HEK293 (cell line): Measurements from ENCODE around the gene PPP3R2.
A peak's percentile ranks its signal among the peaks of the same experiment; 100 is the strongest.

Experiments used
- CTCF ChIA-PET: fragments of 350-600 bp; formaldehyde crosslinking; extraction: SDS; loops from one replicate; lab custom pipeline; 2021; ENCODE audit warnings: antibody characterized with exemption; lab: Yijun Ruan, JAX
- POLR2A ChIA-PET: fragments of 300-600 bp; formaldehyde crosslinking; extraction: SDS; loops from one replicate; lab custom pipeline; 2020; ENCODE audit warnings: antibody characterized with exemption, inconsistent platforms; lab: Yijun Ruan, JAX
- H3K27ac ChIP-seq: fragments of 200-500 bp; sonication (Bioruptor generic); 2 replicates; pipeline ENCODE4 v1.5.1; 2014; ENCODE audit warnings: low read depth, low read length, control low read depth, inconsistent platforms; ENCODE audit errors: extremely low read depth
- H3K36me3 ChIP-seq, 2 experiments: fragments of 200-500 bp in 1 of 2; sonication (Bioruptor generic) in 1 of 2; 1 replicate in 1 of 2; 2 replicates in 1 of 2; pipeline ENCODE4 v1.5.1; 2014 to 2017; ENCODE audit warnings: inconsistent platforms in 2 of 2, low read length in 2 of 2; ENCODE audit not compliant: control insufficient read depth in 2 of 2, insufficient read depth in 1 of 2
- H3K4me1 ChIP-seq: fragments of 200-500 bp; sonication (Bioruptor generic); 2 replicates; pipeline ENCODE4 v1.5.1; 2014; ENCODE audit warnings: mild to moderate bottlenecking, low read length, inconsistent platforms; ENCODE audit not compliant: control insufficient read depth, insufficient read depth
- H3K4me3 ChIP-seq: 2 replicates; pipeline ENCODE4 v1.5.1; 2011; ENCODE audit warnings: low read depth, mild to moderate bottlenecking, control low read depth, low read length, moderate library complexity
- H3K9me3 ChIP-seq: fragments of 200-500 bp; sonication (Bioruptor generic); 2 replicates; pipeline ENCODE4 v1.5.1; 2014; ENCODE audit warnings: low read depth, low read length, inconsistent platforms; ENCODE audit not compliant: control insufficient read depth, insufficient read depth
- GFI1B ChIP-seq: fragments of 450-650 bp; formaldehyde crosslinking; IDR thresholded peaks from 2 replicates; pipeline ENCODE4 v1.5.1; 2016; ENCODE audit warnings: missing biosample characterization, missing genetic modification characterization
- IKZF3 ChIP-seq: fragments of 450-650 bp; IDR thresholded peaks from 2 replicates; pipeline ENCODE4 v1.5.0; 2018; ENCODE audit warnings: missing biosample characterization, mild to moderate bottlenecking, missing genetic modification characterization, moderate library complexity
- KLF16 ChIP-seq: fragments of 450-650 bp; formaldehyde crosslinking; IDR thresholded peaks from 2 replicates; pipeline ENCODE4 v1.5.1; 2017; ENCODE audit warnings: missing biosample characterization, missing genetic modification characterization
- TRIM28 ChIP-seq: IDR thresholded peaks from 2 replicates; pipeline ENCODE4 v1.6.1; 2011; ENCODE audit warnings: low read length, control low read depth, borderline replicate concordance
- ZBTB17 ChIP-seq: fragments of 450-650 bp; formaldehyde crosslinking; IDR thresholded peaks from 2 replicates; pipeline ENCODE4 v1.5.1; 2016; ENCODE audit warnings: missing biosample characterization, missing genetic modification characterization
- ZNF146 ChIP-seq: fragments of 450-650 bp; formaldehyde crosslinking; IDR thresholded peaks from 2 replicates; pipeline ENCODE4 v1.5.1; 2016; ENCODE audit warnings: missing biosample characterization, missing genetic modification characterization
- ZNF157 ChIP-seq: fragments of 450-650 bp; formaldehyde crosslinking; IDR thresholded peaks from 2 replicates; pipeline ENCODE4 v1.5.1; 2016; ENCODE audit warnings: missing biosample characterization, missing genetic modification characterization
- ZNF274 ChIP-seq, 2 experiments: fragments of 200-500 bp in 1 of 2; fragments of 450-650 bp in 1 of 2; sonication (Bioruptor generic) in 1 of 2; formaldehyde crosslinking in 1 of 2; IDR thresholded peaks; 2 replicates each; pipeline versions ENCODE4 v1.5.1 to v1.6.1; 2014 to 2016; ENCODE audit warnings: borderline replicate concordance in 1 of 2, inconsistent platforms in 1 of 2, low read length in 1 of 2, missing biosample characterization in 1 of 2, missing genetic modification characterization in 1 of 2
- ZNF292 ChIP-seq: fragments of 450-650 bp; formaldehyde crosslinking; IDR thresholded peaks from 2 replicates; pipeline ENCODE4 v1.5.1; 2016; ENCODE audit warnings: low read depth, missing biosample characterization, missing genetic modification characterization, borderline replicate concordance
- ZNF324 ChIP-seq: fragments of 450-650 bp; formaldehyde crosslinking; IDR thresholded peaks from 2 replicates; pipeline ENCODE4 v1.5.1; 2016; ENCODE audit warnings: missing biosample characterization, missing genetic modification characterization
- ZNF335 ChIP-seq: fragments of 450-650 bp; formaldehyde crosslinking; conservative IDR thresholded peaks from 2 replicates; pipeline ENCODE4 v1.5.1; 2016; ENCODE audit warnings: missing biosample characterization, missing genetic modification characterization
- ZNF433 ChIP-seq: fragments of 450-650 bp; formaldehyde crosslinking; IDR thresholded peaks from 2 replicates; pipeline ENCODE4 v1.5.1; 2016; ENCODE audit warnings: missing biosample characterization, missing genetic modification characterization, low read depth
- ZNF521 ChIP-seq: fragments of 450-650 bp; formaldehyde crosslinking; IDR thresholded peaks from 2 replicates; pipeline ENCODE4 v1.5.1; 2017; ENCODE audit warnings: missing biosample characterization, mild to moderate bottlenecking, missing genetic modification characterization
- ZNF654 ChIP-seq: fragments of 450-650 bp; formaldehyde crosslinking; IDR thresholded peaks from 2 replicates; pipeline ENCODE4 v1.5.1; 2016; ENCODE audit warnings: low read depth, missing biosample characterization, missing genetic modification characterization
- ZNF670 ChIP-seq: fragments of 450-650 bp; formaldehyde crosslinking; IDR thresholded peaks from 2 replicates; pipeline ENCODE4 v1.5.1; 2016; ENCODE audit warnings: missing biosample characterization, missing genetic modification characterization, low read depth
- ZNF701 ChIP-seq: fragments of 450-650 bp; formaldehyde crosslinking; IDR thresholded peaks from 2 replicates; pipeline ENCODE4 v1.5.1; 2016; ENCODE audit warnings: missing biosample characterization, missing genetic modification characterization
- ZNF704 ChIP-seq: fragments of 450-650 bp; formaldehyde crosslinking; IDR thresholded peaks from 2 replicates; pipeline ENCODE4 v1.5.1; 2016; ENCODE audit warnings: missing biosample characterization, missing genetic modification characterization
- ZNF843 ChIP-seq: fragments of 450-650 bp; formaldehyde crosslinking; IDR thresholded peaks from 2 replicates; pipeline ENCODE4 v1.5.1; 2016; ENCODE audit warnings: missing biosample characterization, missing genetic modification characterization
- ZSCAN30 ChIP-seq: fragments of 450-650 bp; IDR thresholded peaks from 2 replicates; pipeline ENCODE4 v1.5.1; 2018; ENCODE audit warnings: missing biosample characterization, mild to moderate bottlenecking, missing genetic modification characterization, moderate library complexity

PPP3R2 gene

GRCh38 chr9:101605547-101605946 is 10.8 kb upstream of the PPP3R2 start:
- Histone ChIP-seq H3K4me1 (no peaks in the 10 kb centered on the region), H3K4me3 (no peak overlapping the region), H3K36me3 (no peaks in the 10 kb centered on the region), H3K9me3 (no peaks in the 10 kb centered on the region), H3K27ac (no peak overlapping the region)
- ChIA-PET POLR2A (no interaction called here), CTCF (no interaction called here)
- TF ChIP-seq ZNF292 (tag by site-specific recombination) (no peak), ZNF146 (tag by site-specific recombination) (no peak), ZNF843 (tag by site-specific recombination) (no peak), ZNF324 (tag by site-specific recombination) (no peak), ZSCAN30 (tag by site-specific recombination) (no peak), ZNF274 (IDR thresholded peaks at IDR 0.05; ENCODE audit: low read length) (no peak), ZNF274 (tag by site-specific recombination; IDR thresholded peaks at IDR 0.05; ENCODE audit: borderline replicate concordance) (no peak), ZNF701 (tag by site-specific recombination) (no peak), IKZF3 (tag by site-specific recombination) (no peak)

GRCh38 chr9:101604296-101604695 is 9.5 kb upstream of the PPP3R2 start:
- Histone ChIP-seq H3K36me3 (no peaks in the 10 kb centered on the region), H3K4me3 (no peak overlapping the region), H3K27ac (no peak overlapping the region), H3K4me1 (no peaks in the 10 kb centered on the region), H3K9me3 (no peaks in the 10 kb centered on the region)
- CTCF ChIA-PET: interaction anchor here (0.6 kb wide), 1 partner anchor 69 kb away, joined by 4 read pairs; no protein-coding TSS in a partner anchor
- POLR2A ChIA-PET: no interaction called here
- TF ChIP-seq ZNF704 (no peak), GFI1B (tag by site-specific recombination) (no peak), TRIM28 (no peak), ZNF157 (tag by site-specific recombination) (no peak), ZNF433 (tag by site-specific recombination) (no peak), ZBTB17 (no peak)

GRCh38 chr9:101601904-101602765 is 7.4 kb upstream of the PPP3R2 start:
- Histone ChIP-seq H3K36me3 (no peaks in the 10 kb centered on the region), H3K9me3 (no peaks in the 10 kb centered on the region), H3K4me3 (no peak overlapping the region), H3K27ac (no peak overlapping the region)
- CTCF ChIA-PET: interaction anchor here (0.6 to 1.6 kb wide), 12 partner anchors 9 to 852 kb away, joined by 3 to 8 read pairs (median 3); no protein-coding TSS in a partner anchor
- TF ChIP-seq ZNF521 (tag by site-specific recombination): no peak
- TF ChIP-seq ZNF670 (tag by site-specific recombination): no peak
- TF ChIP-seq ZNF654 (tag by site-specific recombination): peak; percentile 78
- TF ChIP-seq, all 188 proteins: peak for 1
- H3K4me1 ChIP-seq: no peaks in the 10 kb centered on the region
- POLR2A ChIA-PET: no interaction called here

GRCh38 chr9:101593345-101593744 is 1.4 kb downstream of the PPP3R2 start:
- H3K4me1 ChIP-seq: no peaks in the 10 kb centered on the region
- TF ChIP-seq KLF16 (tag by site-specific recombination) (no peak), ZNF335 (tag by site-specific recombination) (no peak)
- CTCF ChIA-PET: interaction anchor here (0.8 to 0.9 kb wide), 2 partner anchors 8 to 119 kb away, joined by 3 to 4 read pairs; no protein-coding TSS in a partner anchor

More at GRCh38 chr9:101593345-101593744, 1.4 kb downstream of the PPP3R2 start:
- no peaks in the 10 kb centered on the region for H3K36me3 ChIP-seq
- H3K9me3 ChIP-seq: no peaks in the 10 kb centered on the region
- POLR2A ChIA-PET: no interaction called here
- H3K4me3 ChIP-seq: no peak overlapping the region
- H3K27ac ChIP-seq: no peak overlapping the region
